ENCODE measurements around the gene C1QL2.

The C1QL2 gene

DNA sequence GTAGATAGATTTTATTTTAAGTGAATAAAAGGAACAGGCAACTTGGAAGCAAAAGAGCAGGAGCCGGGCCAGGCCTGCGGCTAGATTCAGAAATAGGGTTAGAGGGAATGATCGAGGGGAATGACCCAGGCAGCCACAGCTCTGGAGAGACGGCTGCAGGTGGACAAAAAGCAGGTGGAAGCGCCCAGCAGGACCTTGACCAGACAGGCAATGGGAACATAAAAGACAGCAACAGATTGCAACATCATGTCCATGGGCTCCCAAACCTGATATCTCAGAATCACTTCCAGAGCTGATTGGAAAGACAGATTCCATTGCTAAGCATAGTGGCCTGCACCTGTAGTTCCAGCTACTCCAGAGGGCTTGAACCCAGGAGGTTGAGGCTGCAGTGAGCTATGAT, 36.5 kb upstream of the C1QL2 start:
- no peak overlapping the region for H3K4me3 ChIP-seq (ENCODE audit: low read length)
- TF ChIP-seq, protein P1, sequence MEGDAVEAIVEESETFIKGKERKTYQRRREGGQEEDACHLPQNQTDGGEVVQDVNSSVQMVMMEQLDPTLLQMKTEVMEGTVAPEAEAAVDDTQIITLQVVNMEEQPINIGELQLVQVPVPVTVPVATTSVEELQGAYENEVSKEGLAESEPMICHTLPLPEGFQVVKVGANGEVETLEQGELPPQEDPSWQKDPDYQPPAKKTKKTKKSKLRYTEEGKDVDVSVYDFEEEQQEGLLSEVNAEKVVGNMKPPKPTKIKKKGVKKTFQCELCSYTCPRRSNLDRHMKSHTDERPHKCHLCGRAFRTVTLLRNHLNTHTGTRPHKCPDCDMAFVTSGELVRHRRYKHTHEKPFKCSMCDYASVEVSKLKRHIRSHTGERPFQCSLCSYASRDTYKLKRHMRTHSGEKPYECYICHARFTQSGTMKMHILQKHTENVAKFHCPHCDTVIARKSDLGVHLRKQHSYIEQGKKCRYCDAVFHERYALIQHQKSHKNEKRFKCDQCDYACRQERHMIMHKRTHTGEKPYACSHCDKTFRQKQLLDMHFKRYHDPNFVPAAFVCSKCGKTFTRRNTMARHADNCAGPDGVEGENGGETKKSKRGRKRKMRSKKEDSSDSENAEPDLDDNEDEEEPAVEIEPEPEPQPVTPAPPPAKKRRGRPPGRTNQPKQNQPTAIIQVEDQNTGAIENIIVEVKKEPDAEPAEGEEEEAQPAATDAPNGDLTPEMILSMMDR (IDR thresholded peaks at IDR 0.05; ENCODE audit: insufficient read depth, low read depth, low read length, missing control alignments), result no peak
- no peak for DNase-seq (ENCODE audit: low read depth)

DNA sequence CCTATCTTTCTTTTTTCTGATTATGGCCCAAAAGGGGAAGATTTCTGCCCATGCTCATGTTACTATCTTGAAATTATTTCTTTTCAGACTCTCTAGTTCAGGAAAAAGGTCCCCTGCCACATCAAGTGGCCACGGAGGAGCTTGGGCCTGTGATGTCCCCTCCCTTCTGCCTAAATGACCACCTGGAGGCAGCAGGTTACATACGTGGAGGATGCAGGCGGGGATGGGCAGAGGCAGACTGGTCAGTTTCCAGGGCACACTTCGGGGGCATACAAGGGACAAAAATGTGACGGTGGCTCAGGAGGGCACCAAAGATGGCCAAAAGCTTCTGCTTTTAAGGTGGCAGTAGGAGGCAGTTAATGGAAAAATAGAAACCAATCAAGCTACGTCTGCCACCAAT, 34.3 kb upstream of the C1QL2 start:
- TF ChIP-seq, protein P1 (IDR thresholded peaks at IDR 0.05; ENCODE audit: insufficient read depth, low read depth, low read length, missing control alignments), result no peak
- no peak overlapping the region for H3K4me3 ChIP-seq (ENCODE audit: low read length)
- DNase-seq (ENCODE audit: low read depth), result no peak

DNA sequence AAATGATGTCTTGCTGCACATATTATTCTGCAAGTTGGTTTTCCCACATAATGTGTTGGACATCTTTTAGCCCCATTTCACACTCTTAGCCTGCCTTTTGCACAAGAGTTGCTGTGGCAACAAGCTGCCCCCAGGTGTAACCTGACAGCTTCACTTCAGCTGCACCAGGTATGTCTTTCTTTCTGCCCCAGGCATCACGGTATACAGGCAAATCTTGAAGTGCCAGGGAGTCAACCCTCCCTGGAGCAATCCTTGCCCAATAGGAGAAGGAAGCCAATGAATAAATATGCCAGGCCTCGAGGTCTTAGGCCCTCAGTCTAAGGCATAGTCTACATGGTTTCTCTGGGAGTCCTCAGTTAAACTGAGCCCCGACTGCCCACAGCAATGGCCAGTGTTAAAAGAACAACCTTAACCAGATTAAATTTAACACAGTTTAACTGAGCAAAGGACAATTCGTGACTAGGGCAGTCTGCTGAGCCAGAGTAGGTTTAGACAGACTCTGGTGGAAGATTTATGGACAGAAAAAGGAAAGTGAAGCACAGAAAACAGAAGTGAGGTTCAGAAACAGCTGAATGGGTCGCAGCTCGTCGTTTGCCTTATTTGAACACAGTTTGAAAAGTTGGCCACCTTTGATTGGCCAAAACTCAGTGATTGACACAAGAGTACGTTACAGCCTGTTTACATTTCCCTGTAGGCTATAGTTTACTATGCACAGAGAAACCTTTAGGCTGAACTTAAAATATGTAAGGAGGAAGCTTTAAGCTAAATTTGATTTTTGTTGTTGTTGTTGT, 32.0 kb upstream of the C1QL2 start:
- no peak overlapping the region for H3K4me3 ChIP-seq (ENCODE audit: low read length)
- TF ChIP-seq, protein P1 (IDR thresholded peaks at IDR 0.05; ENCODE audit: insufficient read depth, low read depth, low read length, missing control alignments), result no peak
- DNase-seq (ENCODE audit: low read depth), result peak; percentile 20

DNA sequence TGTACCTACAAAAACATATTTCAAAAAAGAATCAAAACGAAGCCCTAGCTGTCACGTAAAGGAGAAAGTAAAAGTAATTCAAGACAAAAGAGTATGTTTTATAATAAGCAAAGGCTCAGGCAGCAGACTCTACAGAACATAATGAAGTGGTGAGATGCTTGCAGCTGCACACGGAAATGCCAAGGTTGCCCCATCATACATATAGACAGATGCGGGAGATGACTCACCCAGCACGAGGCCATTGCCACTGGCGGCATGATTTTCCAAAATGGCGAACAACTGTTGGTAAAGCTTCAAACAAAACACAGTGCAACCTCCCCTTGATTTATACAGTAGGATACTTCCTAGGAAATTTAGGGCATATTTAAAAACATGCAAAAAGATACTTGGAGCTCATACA, 26.0 kb upstream of the C1QL2 start:
- peak; percentile 39 for DNase-seq (ENCODE audit: low read depth)
- H3K4me3 ChIP-seq (ENCODE audit: low read length), result no peak overlapping the region
- TF ChIP-seq, protein P1 (IDR thresholded peaks at IDR 0.05; ENCODE audit: insufficient read depth, low read depth, low read length, missing control alignments), result no peak

DNA sequence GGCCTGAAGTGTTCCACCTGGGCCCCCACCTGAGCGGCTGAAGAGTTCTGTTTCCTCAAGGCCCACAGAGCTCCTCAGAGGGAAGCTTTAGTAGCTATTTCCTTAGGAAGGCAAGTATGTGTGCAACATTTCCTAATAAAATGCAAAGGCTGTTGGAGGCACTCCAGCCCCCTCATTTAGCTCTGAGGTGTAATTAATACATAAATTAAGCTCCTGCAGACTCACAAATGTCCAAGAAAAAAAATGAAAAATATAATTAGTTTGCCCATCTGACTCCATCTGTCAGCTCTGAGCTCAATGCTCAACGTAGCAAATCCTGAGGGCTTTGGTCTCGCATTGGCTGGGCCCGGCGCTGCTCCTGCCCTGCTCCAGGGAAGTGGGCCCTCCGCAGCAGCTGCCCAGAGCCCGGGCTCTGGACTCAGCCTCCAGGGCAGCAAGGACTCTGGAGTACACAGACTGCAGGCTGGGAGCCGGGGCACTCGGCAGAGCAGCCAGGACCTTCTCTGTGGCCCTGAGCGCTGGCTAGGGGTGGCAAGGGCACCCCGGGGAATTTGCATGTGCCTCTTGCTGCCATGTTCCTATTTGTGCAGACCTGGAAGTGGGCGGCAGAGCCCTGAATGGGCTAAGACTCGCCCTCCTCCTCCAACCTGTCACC, 23.4 kb upstream of the C1QL2 start:
- TF ChIP-seq, protein P1 (IDR thresholded peaks at IDR 0.05; ENCODE audit: insufficient read depth, low read depth, low read length, missing control alignments), result no peak

DNA sequence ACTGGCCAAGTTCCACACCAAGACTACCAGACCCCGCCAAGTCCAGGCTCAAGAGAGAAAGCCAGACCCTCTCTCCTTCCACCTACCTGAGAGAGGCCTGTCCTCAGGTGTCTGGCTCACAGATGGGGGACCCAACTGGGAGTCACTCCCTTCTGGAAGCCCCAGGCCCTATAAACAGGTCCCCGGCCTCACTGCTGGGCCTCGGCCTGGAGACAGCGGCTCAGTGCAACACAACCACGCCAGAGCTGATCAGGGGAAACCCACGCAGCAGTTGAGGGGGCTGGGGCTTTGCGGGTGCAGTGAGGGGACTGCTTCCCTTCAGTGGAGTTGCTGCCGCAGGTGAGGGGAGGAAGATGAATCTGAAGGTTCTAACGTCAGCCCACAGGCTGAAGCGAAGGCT, 22.8 kb upstream of the C1QL2 start:
- H3K4me3 ChIP-seq (ENCODE audit: low read length), result no peak overlapping the region
- TF ChIP-seq, protein P1 (IDR thresholded peaks at IDR 0.05; ENCODE audit: insufficient read depth, low read depth, low read length, missing control alignments), result no peak
- DNase-seq (ENCODE audit: low read depth), result no peak

More for the DNA sequence above, 23.4 kb upstream of the C1QL2 start:
- no peak for DNase-seq (ENCODE audit: low read depth)
- H3K4me3 ChIP-seq (ENCODE audit: low read length), result no peak overlapping the region
